Activated CD8-positive, alpha-beta memory T cell treated with anti-CD3 and anti-CD28 coated beads, Interleukin-2, amount 10 ng/mL, durations not matched to agents 7 days and 5 days (primary cell): Measurements from ENCODE around the gene C9orf153. TPM values are rescaled to one million over a fixed set of nuclear protein-coding genes. Genes with fewer than 3 reads are reported as not detected.
"Not testable (repeated sequence)": the region's sequence is repeated elsewhere in the genome, so short reads cannot be mapped to it uniquely, and the experiment has no call there.

Experiments
- ATAC-seq: fragments of 150-1000 bp; cut with Tn5 transposase; one replicate; pipeline ENCODE4 v1.10.0; 2021; ENCODE audit warnings: moderate library complexity
- CTCF ChIA-PET: fragments of 350-600 bp; sonication (Branson Sonifier 250); formaldehyde crosslinking; loops from one replicate; lab custom pipeline; 2021; ENCODE audit warnings: antibody characterized with exemption; lab: Charles Lee
- DNase-seq: peaks from one replicate; pipeline ENCODE4 v3.0.0-alpha.2; 2020
- H3K27ac Mint-ChIP-seq: one replicate; pipeline ENCODE4 v1.8.0; 2021; ENCODE audit warnings: mild to moderate bottlenecking, mixed read lengths
- H3K27me3 Mint-ChIP-seq: one replicate; pipeline ENCODE4 v1.8.0; 2021; ENCODE audit warnings: mixed read lengths
- H3K36me3 Mint-ChIP-seq: one replicate; pipeline ENCODE4 v1.8.0; 2021; ENCODE audit warnings: mild to moderate bottlenecking, mixed read lengths
- H3K4me1 Mint-ChIP-seq: one replicate; pipeline ENCODE4 v1.8.0; 2021; ENCODE audit warnings: mixed read lengths
- H3K4me3 Mint-ChIP-seq: one replicate; pipeline ENCODE4 v1.8.0; 2021; ENCODE audit warnings: mild to moderate bottlenecking, moderate library complexity, mixed read lengths
- H3K9me3 Mint-ChIP-seq: one replicate; pipeline ENCODE4 v1.8.0; 2022; ENCODE audit warnings: low read depth, mixed read lengths
- total RNA-seq, 2 experiments: library from RNA; stranded (reverse); gene quantifications; one replicate each; pipeline ENCODE4 v1.2.3, GENCODE V29; 2021

Gene C9orf153
- total RNA-seq, 2 experiments from 2014 or later, result 0.38 TPM; not detected in 1

GRCh38 chr9:86202338-86202882 is 57.0 kb downstream of the C9orf153 start:
- Mint-ChIP-seq H3K4me3 (no peak overlapping the region), H3K4me1 (peaks cover 11% of the 10 kb centered on the region), H3K9me3 (no peaks in the 10 kb centered on the region), H3K27me3 (peaks cover 11% of the 10 kb centered on the region), H3K36me3 (no peaks in the 10 kb centered on the region), H3K27ac (peak overlapping the region; percentile 15)
- peak; percentile 43 for DNase-seq
- ATAC-seq, result peak; percentile 70
- CTCF ChIA-PET, result interaction anchor here (0.7 to 1.6 kb wide), 19 partner anchors 11 to 435 kb away, joined by 3 to 5 read pairs (median 3); no protein-coding TSS in a partner anchor

DNA sequence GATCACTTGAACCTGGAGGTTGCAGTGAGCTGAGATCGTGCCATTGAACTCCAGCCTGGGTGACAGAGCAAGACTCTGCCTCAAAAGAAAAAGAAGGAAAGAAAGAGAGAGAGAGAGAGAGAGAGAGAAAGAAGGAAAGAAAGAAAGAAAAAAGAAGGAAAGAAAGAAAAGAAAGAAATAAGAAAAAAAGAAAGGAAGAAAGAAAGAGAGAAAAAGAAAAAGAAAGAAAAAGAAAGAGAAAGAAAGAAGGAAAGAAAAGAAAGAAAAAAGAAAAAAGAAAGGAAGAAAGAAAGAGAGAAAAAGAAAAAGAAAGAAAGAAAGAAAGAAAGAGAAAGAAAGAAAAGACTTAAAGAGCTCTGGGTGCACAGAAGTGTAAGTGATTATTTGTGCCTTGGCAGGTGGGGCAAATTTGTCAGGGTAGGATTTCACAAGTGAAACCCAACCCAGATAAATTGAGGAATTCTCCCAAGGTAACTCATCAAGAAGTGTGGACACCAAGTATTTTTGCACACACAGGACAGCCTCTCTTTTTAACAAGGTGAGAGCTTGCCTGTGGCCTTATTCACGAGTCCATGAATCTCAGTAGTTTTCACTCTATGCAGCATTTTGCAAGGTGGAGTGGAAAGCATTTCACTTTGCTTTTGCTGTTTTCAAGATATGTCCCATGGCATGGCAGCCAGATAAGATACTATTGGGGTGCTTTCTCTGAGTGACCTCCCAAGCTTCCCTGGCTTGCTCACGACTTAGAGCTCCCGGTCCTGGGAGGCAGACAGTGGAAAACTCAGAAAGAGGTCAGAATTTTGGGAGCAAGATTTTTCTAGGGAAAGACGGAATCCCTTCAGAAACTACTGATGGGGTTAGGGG is 57.8 kb downstream of the C9orf153 start:
- CTCF ChIA-PET, result interaction anchor here (0.7 to 1.6 kb wide), 19 partner anchors 10 to 436 kb away, joined by 3 to 5 read pairs (median 3); no protein-coding TSS in a partner anchor
- Mint-ChIP-seq H3K27ac (no peak overlapping the region), H3K4me3 (no peak overlapping the region), H3K4me1 (peaks cover 11% of the 10 kb centered on the region), H3K27me3 (peaks cover 11% of the 10 kb centered on the region), H3K9me3 (no peaks in the 10 kb centered on the region), H3K36me3 (no peaks in the 10 kb centered on the region)
- DNase-seq (no peak), ATAC-seq (peak; percentile 39)

DNA sequence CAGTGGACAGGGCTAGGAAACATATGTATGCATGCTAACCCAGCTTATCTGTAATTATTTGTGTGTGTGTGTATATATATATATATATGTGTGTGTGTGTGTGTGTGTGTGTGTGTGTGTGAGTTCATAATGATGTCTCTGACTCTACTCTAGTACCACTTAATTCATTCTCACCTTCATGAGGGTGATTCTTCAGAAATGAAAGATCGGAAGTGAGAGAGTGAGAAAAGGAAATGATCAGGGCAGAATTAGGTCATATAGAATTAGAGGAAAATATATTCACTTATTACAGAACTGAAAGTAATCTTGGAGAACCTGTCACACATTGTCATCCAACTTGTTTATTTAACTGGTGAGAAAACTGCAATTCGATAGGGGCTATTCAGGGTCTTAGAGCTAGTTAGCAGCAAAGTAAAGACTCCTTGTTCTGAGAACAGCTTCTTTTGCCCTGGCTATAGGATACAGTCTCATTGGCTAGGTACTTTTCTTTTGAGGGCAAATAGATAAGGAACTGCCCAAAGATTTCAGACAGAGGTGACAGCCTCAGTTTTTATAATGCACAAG is 58.8 kb downstream of the C9orf153 start:
- H3K27me3 Mint-ChIP-seq, result peaks cover 11% of the 10 kb centered on the region
- CTCF ChIA-PET, result interaction anchor here (1.2 kb wide), 1 partner anchor 77 kb away, joined by 3 read pairs; no protein-coding TSS in a partner anchor
- ATAC-seq, result peak; percentile 45

DNA sequence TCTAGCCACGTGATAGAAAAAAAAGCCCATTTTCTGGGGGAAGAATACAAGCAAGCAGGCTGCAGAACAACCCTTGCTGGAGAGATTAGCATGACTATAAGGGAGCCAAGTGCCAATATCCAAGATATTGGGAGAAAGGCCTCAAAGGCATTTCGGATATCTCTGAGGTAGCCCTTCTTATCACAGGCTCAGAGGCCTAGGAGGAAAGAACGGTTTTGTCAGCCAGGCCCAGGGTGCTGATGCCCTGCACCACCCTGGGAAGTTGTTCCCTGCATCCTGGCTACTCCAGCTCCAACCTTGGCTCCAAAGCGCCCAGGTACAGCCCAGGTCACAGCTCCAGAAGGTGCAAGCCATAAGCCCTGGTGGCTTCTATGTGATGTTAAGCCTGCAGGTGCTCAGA is 66.4 kb downstream of the C9orf153 start:
- Mint-ChIP-seq H3K4me3 (no peak overlapping the region), H3K9me3 (peaks cover 12% of the 10 kb centered on the region), H3K27me3 (peaks cover 3% of the 10 kb centered on the region), H3K36me3 (no peaks in the 10 kb centered on the region), H3K27ac (no peak overlapping the region), H3K4me1 (no peaks in the 10 kb centered on the region)
- CTCF ChIA-PET, result no interaction called here
- no peak for ATAC-seq
- no peak for DNase-seq

More for the DNA sequence above, 58.8 kb downstream of the C9orf153 start:
- no peak overlapping the region for H3K27ac Mint-ChIP-seq
- peaks cover 11% of the 10 kb centered on the region for H3K4me1 Mint-ChIP-seq
- H3K36me3 Mint-ChIP-seq, result no peaks in the 10 kb centered on the region
- H3K9me3 Mint-ChIP-seq, result no peaks in the 10 kb centered on the region
- no peak overlapping the region for H3K4me3 Mint-ChIP-seq
- no peak for DNase-seq

DNA sequence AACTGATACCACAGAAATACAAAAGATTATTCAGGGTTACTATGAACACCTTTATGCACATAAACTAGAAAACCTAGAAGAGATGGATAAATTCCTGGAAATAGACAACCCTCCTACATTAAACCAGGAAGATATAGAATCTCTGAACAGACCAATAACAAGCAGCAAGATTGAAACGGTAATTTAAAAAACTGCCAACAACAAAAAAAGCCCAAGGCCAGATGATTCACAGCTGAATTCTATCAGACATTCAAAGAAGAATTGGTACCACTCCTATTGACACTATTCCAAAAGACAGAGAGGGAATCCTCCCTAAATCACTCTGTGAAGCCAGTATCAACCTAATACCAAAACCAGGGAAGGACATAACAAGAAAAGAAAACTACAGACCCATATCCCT is 68.8 kb downstream of the C9orf153 start:
- CTCF ChIA-PET, result interaction anchor here (0.6 to 1.0 kb wide), 2 partner anchors 12 to 43 kb away, joined by 3 to 4 read pairs; no protein-coding TSS in a partner anchor

GRCh38 chr9:86187121-86187520 is 72.3 kb downstream of the C9orf153 start:
- CTCF ChIA-PET, result no interaction called here

More for the DNA sequence above, 68.8 kb downstream of the C9orf153 start:
- ATAC-seq, H3K27ac Mint-ChIP-seq, H3K36me3 Mint-ChIP-seq, H3K4me1 Mint-ChIP-seq, H3K4me3 Mint-ChIP-seq, H3K27me3 Mint-ChIP-seq, DNase-seq: not testable (repeated sequence)
- peaks cover 12% of the 10 kb centered on the region for H3K9me3 Mint-ChIP-seq

GRCh38 chr9:86186696-86187095 is 72.8 kb downstream of the C9orf153 start:
- H3K27ac Mint-ChIP-seq, result no peak overlapping the region
- CTCF ChIA-PET, result no interaction called here
- DNase-seq (no peak), ATAC-seq (no peak)
- peaks cover 14% of the 10 kb centered on the region for H3K27me3 Mint-ChIP-seq
- H3K36me3 Mint-ChIP-seq, result no peaks in the 10 kb centered on the region
- H3K9me3 Mint-ChIP-seq, result peaks cover 4% of the 10 kb centered on the region
- H3K4me1 Mint-ChIP-seq, result peaks cover 2% of the 10 kb centered on the region
- no peak overlapping the region for H3K4me3 Mint-ChIP-seq

More at GRCh38 chr9:86187121-86187520, 72.3 kb downstream of the C9orf153 start:
- H3K27ac Mint-ChIP-seq, result no peak overlapping the region
- ATAC-seq, result no peak
- peaks cover 4% of the 10 kb centered on the region for H3K9me3 Mint-ChIP-seq
- H3K4me3 Mint-ChIP-seq, result no peak overlapping the region
- H3K4me1 Mint-ChIP-seq, result peaks cover 2% of the 10 kb centered on the region
- DNase-seq, result no peak
- no peaks in the 10 kb centered on the region for H3K36me3 Mint-ChIP-seq
- peaks cover 14% of the 10 kb centered on the region for H3K27me3 Mint-ChIP-seq

DNA sequence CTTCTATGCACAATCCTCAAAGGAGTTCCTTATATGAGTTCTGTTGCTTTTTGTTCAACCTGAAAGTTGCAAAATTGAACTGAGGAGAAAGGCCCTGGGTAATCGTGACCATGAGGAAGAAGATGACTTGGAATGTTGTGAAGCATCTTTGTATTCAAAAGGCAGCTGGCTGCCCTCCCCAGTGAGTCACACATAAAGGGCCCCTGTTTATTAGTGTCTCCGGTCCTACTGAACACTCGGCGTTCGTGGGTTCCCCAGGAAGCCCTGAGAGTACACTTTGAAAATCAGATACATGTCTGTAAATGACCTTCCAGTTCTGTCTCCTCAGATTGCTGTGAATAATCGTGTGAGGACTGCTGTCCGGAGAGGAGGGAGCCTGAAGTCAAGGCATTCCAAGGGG is 73.6 kb downstream of the C9orf153 start:
- no peak for DNase-seq
- no peak for ATAC-seq
- Mint-ChIP-seq H3K36me3 (no peaks in the 10 kb centered on the region), H3K4me3 (no peak overlapping the region), H3K9me3 (peaks cover 2% of the 10 kb centered on the region), H3K4me1 (peaks cover 2% of the 10 kb centered on the region), H3K27ac (no peak overlapping the region), H3K27me3 (peaks cover 14% of the 10 kb centered on the region)
- CTCF ChIA-PET, result no interaction called here

DNA sequence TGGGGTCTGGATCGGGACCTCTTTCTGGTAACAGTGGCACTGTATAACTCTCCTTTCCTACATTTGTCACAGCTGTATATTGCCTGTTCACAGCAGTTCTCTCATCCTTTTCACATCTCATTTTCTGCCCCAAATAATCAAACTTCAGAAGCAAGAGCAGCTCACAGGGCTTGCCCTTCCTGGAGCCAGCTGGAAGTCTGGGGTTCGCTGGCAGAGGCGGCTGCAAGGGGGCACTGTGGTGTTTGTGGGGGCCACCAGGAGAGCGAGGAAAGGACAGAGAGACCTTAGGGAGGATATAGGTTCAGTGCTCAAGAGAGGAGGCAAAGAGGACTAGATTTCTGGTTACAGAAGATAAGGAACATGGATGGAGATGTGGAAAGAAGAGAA is 75.3 kb downstream of the C9orf153 start:
- H3K4me1 Mint-ChIP-seq, result peaks cover 2% of the 10 kb centered on the region
- H3K36me3 Mint-ChIP-seq, result no peaks in the 10 kb centered on the region
- H3K9me3 Mint-ChIP-seq, result peaks cover 2% of the 10 kb centered on the region
- no peak overlapping the region for H3K4me3 Mint-ChIP-seq
- CTCF ChIA-PET, result interaction anchor here (1.8 kb wide), 1 partner anchor 18 kb away, joined by 5 read pairs; no protein-coding TSS in a partner anchor
- DNase-seq, result no peak
- ATAC-seq, result no peak
- H3K27me3 Mint-ChIP-seq, result peaks cover 11% of the 10 kb centered on the region
- H3K27ac Mint-ChIP-seq, result no peak overlapping the region

DNA sequence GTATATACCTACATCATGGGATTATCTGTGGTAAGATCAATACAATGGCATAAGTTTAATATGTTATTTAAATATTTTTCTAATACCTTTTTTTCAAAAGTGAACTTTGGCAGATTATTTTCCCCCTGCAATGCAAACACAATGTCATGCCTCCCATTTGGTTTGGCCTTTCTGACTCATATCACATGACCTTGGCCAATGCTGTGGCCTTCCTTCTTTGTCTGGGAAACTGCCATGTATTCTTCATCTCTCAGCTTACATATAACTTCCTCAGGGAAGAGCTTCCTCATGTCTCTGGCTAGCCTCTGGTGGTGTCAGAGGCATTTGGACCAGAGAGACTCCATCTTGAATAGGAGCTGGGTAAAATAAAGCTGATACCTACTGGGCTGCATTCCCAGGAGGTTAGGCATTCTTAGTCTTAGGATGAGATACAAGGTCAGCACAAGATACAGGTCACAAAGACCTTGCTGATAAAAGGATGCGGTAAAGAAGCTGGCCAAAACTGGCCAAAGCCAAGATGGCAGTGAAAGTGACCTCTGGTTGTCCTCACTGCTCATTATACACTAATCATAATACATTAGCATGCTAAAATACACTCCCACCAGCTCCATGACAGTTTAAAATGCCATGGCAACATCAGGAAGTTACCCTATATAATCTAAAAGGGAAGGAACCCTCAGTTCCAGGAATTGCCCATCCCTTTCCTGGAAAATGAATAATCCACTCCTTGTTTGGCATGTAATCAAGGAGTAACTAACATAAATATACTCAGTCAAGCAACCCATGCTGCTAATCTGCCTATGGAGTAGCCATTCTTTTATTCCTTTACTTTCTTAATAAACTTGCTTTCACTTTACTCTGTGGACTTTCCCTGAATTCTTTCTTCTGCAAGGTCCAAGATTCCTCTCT is 76.0 kb downstream of the C9orf153 start:
- Mint-ChIP-seq H3K27ac (no peak overlapping the region), H3K4me3 (no peak overlapping the region), H3K27me3 (peaks cover 11% of the 10 kb centered on the region), H3K9me3 (peaks cover 2% of the 10 kb centered on the region), H3K36me3 (no peaks in the 10 kb centered on the region), H3K4me1 (peaks cover 2% of the 10 kb centered on the region)
- CTCF ChIA-PET, result interaction anchor here (1.8 kb wide), 1 partner anchor 19 kb away, joined by 5 read pairs; no protein-coding TSS in a partner anchor
- ATAC-seq (no peak), DNase-seq (no peak)

DNA sequence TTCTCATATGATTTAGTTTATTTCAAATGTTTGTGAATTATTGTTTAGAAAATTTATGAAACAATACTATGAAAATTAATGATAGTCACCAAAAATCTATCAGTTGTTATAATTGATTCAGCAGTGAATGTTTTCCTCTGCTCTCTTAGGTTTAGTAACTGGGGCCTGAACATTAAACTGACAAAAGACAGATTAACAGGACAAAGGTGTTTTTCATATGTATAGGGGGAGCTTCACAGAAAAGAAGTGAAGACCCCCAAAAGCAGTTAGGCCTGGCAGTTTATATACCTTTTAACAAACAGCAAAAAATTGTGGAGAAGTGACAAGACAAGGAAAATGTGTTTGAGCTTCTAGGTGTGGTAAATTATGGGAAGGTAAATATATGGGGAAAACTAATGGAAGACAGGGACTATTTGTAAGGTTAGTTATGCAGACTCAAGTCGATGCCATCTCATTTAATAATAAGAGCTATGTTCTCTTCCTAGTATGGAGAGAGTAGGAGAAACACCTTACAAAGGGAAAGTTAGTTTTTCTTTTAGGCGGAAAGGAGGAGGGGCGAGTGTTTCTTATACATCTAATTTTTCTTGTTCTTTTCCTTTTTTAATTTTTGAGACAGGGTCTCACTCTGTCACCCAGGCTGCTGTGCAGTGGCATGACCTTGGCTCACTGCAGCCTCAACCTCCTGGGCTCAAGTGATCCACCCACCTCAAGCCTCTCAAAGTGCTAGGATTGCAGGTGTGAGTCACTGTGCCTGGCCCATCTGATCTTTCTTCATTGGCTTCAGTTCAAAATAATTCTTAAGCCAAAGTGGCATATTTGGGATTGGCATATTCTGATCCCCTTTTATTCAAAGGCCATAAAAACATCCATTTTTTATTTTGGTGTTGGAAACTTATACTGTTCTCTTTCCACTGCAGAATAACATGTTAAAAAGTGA is 77.8 kb downstream of the C9orf153 start:
- Mint-ChIP-seq H3K27ac (no peak overlapping the region), H3K27me3 (peaks cover 7% of the 10 kb centered on the region), H3K9me3 (peaks cover 2% of the 10 kb centered on the region), H3K4me1 (peaks cover 2% of the 10 kb centered on the region), H3K4me3 (no peak overlapping the region), H3K36me3 (no peaks in the 10 kb centered on the region)
- ATAC-seq, result no peak
- CTCF ChIA-PET, result no interaction called here
- DNase-seq, result no peak

DNA sequence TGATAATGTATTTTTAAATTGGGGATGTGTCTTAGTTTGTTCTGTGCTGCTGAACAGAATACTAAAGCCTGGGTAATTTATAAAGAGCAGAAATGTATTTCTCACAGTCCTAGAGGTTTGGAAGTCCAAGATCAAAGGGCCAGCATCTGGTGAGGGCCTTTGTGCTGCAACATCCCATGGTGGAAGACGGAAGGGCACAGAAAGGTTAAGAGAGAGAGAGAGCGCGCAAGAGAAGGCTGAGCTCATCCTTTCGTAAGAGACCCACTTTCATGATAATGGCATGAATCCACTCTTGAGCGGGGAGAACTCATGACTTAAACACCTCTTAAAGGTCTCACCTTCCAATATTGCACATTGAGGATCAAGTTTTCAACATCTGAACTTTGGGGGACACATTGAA is 81.0 kb downstream of the C9orf153 start:
- ATAC-seq, result no peak
- no peak overlapping the region for H3K27ac Mint-ChIP-seq
- peaks cover 2% of the 10 kb centered on the region for H3K9me3 Mint-ChIP-seq
- H3K36me3 Mint-ChIP-seq, result no peaks in the 10 kb centered on the region
- no peaks in the 10 kb centered on the region for H3K27me3 Mint-ChIP-seq
- H3K4me1 Mint-ChIP-seq, result peaks cover 2% of the 10 kb centered on the region
- no peak overlapping the region for H3K4me3 Mint-ChIP-seq
- DNase-seq, result no peak
- CTCF ChIA-PET, result no interaction called here
